ENCODE data around the gene RANBP17. TPM values are rescaled to one million over a fixed set of nuclear protein-coding genes. Genes with fewer than 3 reads are reported as not detected.

RANBP17 gene
- total and polyA plus RNA-seq, 2 donors from 2014 or later, result 2.0 to 15.4 TPM

DNA sequence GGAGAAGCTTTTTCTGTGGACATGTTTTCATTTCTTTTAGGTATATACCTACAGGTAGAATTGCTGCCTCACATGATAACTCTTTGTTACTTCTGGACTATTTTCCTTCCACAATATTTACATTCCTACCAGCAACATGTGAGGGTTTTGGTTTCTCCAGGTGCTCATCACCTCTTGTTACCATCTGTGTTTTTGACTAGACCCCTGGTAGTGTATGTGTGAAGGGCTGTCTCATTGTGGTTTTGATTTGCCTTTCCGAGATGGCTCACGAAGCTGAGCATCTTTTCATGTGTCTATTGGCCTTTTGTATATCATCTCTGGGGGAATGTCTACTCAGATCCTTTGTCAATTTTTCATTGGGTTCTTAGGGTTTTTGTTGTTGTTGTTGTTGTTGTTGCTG lies 17.2 kb upstream of the RANBP17 start:
- no peak for TF ChIP-seq CTCF (IDR thresholded peaks at IDR 0.05; ENCODE audit: borderline replicate concordance, extremely low read depth, insufficient read depth)

GRCh38 chr5:170846416-170846815 lies 15.4 kb upstream of the RANBP17 start:
- FAIRE-seq, result no peak
- TF ChIP-seq CTCF (IDR thresholded peaks at IDR 0.05; ENCODE audit: borderline replicate concordance, extremely low read depth, insufficient read depth), result no peak
- intact Hi-C loops (cut with DNase I), result no loop called here

More for the DNA sequence above, 17.2 kb upstream of the RANBP17 start:
- DNase-seq, result no peak
- H3K36me3 ChIP-seq (ENCODE audit: control insufficient read depth in 2 of 3, insufficient read depth in 3 of 3, low read length in 3 of 3), result no peaks in the 10 kb centered on the region
- H3K4me3 ChIP-seq (ENCODE audit: low read length in 3 of 3), result no peak overlapping the region
- H3K9me3 ChIP-seq (ENCODE audit: control insufficient read depth in 2 of 3, insufficient read depth in 1 of 3, low read length in 3 of 3), result no peaks in the 10 kb centered on the region
- no peaks in the 10 kb centered on the region for H3K4me1 ChIP-seq (ENCODE audit: control insufficient read depth in 2 of 3, insufficient read depth in 2 of 3, low read depth in 1 of 3, low read length in 3 of 3)
- no peak overlapping the region for H3K9ac ChIP-seq (ENCODE audit: low read length in 3 of 3)
- H3K27ac ChIP-seq (ENCODE audit: low read depth in 2 of 2, low read length in 2 of 2), result no peak overlapping the region
- no peaks in the 10 kb centered on the region for H3K27me3 ChIP-seq (ENCODE audit: control insufficient read depth, insufficient read depth, low read length)
- no peak for FAIRE-seq
- intact Hi-C loops (cut with DNase I), result no loop called here

DNA sequence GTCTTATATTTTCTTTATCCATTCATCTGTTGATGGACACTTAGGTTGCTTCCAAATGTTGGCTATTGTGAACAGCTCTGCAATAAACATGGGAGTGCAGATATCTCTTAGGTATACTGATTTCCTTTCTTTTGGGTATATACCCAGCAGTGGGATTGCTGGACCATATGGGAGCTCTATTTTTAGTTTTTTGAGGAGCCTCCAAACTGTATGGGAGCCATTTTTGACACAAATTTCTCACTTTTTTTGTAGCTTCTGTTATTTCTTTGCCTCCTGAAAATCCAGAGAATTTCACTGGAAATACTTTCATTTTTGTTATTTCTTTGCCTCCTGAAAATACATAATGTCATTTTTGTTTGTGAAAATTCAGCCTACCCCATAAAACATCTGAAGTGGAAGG lies 15.0 kb upstream of the RANBP17 start:
- H3K27ac ChIP-seq (ENCODE audit: low read depth in 2 of 2, low read length in 2 of 2), result no peak overlapping the region
- H3K9ac ChIP-seq (ENCODE audit: low read length in 3 of 3), result no peak overlapping the region
- H3K9me3 ChIP-seq (ENCODE audit: control insufficient read depth in 2 of 3, insufficient read depth in 1 of 3, low read length in 3 of 3), result no peaks in the 10 kb centered on the region
- no peak overlapping the region for H3K4me3 ChIP-seq (ENCODE audit: low read length in 3 of 3)
- no peaks in the 10 kb centered on the region for H3K27me3 ChIP-seq (ENCODE audit: control insufficient read depth, insufficient read depth, low read length)
- no peak for TF ChIP-seq CTCF (IDR thresholded peaks at IDR 0.05; ENCODE audit: borderline replicate concordance, extremely low read depth, insufficient read depth)
- intact Hi-C loops (cut with DNase I), result no loop called here
- H3K36me3 ChIP-seq (ENCODE audit: control insufficient read depth in 2 of 3, insufficient read depth in 3 of 3, low read length in 3 of 3), result no peaks in the 10 kb centered on the region
- FAIRE-seq (no peak), DNase-seq (no peak)
- no peaks in the 10 kb centered on the region for H3K4me1 ChIP-seq (ENCODE audit: control insufficient read depth in 2 of 3, insufficient read depth in 2 of 3, low read depth in 1 of 3, low read length in 3 of 3)

More at GRCh38 chr5:170846416-170846815, 15.4 kb upstream of the RANBP17 start:
- no peak overlapping the region for H3K4me3 ChIP-seq (ENCODE audit: low read length in 3 of 3)
- H3K4me1 ChIP-seq (ENCODE audit: control insufficient read depth in 2 of 3, insufficient read depth in 2 of 3, low read depth in 1 of 3, low read length in 3 of 3), result no peaks in the 10 kb centered on the region
- H3K36me3 ChIP-seq (ENCODE audit: control insufficient read depth in 2 of 3, insufficient read depth in 3 of 3, low read length in 3 of 3), result no peaks in the 10 kb centered on the region
- H3K9me3 ChIP-seq (ENCODE audit: control insufficient read depth in 2 of 3, insufficient read depth in 1 of 3, low read length in 3 of 3), result no peaks in the 10 kb centered on the region
- no peak for DNase-seq
- no peaks in the 10 kb centered on the region for H3K27me3 ChIP-seq (ENCODE audit: control insufficient read depth, insufficient read depth, low read length)
- no peak overlapping the region for H3K9ac ChIP-seq (ENCODE audit: low read length in 3 of 3)
- H3K27ac ChIP-seq (ENCODE audit: low read depth in 2 of 2, low read length in 2 of 2), result no peak overlapping the region

GRCh38 chr5:170848033-170848432 lies 13.8 kb upstream of the RANBP17 start:
- Histone ChIP-seq H3K9me3 (ENCODE audit: control insufficient read depth in 2 of 3, insufficient read depth in 1 of 3, low read length in 3 of 3) (no peaks in the 10 kb centered on the region), H3K4me1 (ENCODE audit: control insufficient read depth in 2 of 3, insufficient read depth in 2 of 3, low read depth in 1 of 3, low read length in 3 of 3) (no peaks in the 10 kb centered on the region), H3K9ac (ENCODE audit: low read length in 3 of 3) (no peak overlapping the region), H3K27ac (ENCODE audit: low read depth in 2 of 2, low read length in 2 of 2) (no peak overlapping the region), H3K27me3 (ENCODE audit: control insufficient read depth, insufficient read depth, low read length) (no peaks in the 10 kb centered on the region), H3K36me3 (ENCODE audit: control insufficient read depth in 2 of 3, insufficient read depth in 3 of 3, low read length in 3 of 3) (no peaks in the 10 kb centered on the region), H3K4me3 (ENCODE audit: low read length in 3 of 3) (no peak overlapping the region)
- FAIRE-seq (no peak), DNase-seq (no peak)
- intact Hi-C loops (cut with DNase I), result no loop called here
- no peak for TF ChIP-seq CTCF (IDR thresholded peaks at IDR 0.05; ENCODE audit: borderline replicate concordance, extremely low read depth, insufficient read depth)
